NCI-H1417 (cell line): Measurements from ENCODE around the gene TUBGCP6.

Source experiments
- DNase-seq, 3 experiments: peaks; one replicate each; lab custom pipeline; 2025; lab: John Stamatoyannopoulos, UW

TUBGCP6 gene

GRCh38 chr22:50250555-50251476 lies 6.0 kb upstream of the TUBGCP6 start, which contains the start of gene HDAC10:
TSS of gene HDAC10 (minus strand) at chr22:50251265. CDS start at chr22:50251032, 233 bp downstream.
- DNase-seq = peak; percentile 2 to 69 (median 68)

- DNase-seq = no peak
These were observed 5.4 kb upstream of the TUBGCP6 start for GRCh38 chr22:50250249-50250554.

DNA sequence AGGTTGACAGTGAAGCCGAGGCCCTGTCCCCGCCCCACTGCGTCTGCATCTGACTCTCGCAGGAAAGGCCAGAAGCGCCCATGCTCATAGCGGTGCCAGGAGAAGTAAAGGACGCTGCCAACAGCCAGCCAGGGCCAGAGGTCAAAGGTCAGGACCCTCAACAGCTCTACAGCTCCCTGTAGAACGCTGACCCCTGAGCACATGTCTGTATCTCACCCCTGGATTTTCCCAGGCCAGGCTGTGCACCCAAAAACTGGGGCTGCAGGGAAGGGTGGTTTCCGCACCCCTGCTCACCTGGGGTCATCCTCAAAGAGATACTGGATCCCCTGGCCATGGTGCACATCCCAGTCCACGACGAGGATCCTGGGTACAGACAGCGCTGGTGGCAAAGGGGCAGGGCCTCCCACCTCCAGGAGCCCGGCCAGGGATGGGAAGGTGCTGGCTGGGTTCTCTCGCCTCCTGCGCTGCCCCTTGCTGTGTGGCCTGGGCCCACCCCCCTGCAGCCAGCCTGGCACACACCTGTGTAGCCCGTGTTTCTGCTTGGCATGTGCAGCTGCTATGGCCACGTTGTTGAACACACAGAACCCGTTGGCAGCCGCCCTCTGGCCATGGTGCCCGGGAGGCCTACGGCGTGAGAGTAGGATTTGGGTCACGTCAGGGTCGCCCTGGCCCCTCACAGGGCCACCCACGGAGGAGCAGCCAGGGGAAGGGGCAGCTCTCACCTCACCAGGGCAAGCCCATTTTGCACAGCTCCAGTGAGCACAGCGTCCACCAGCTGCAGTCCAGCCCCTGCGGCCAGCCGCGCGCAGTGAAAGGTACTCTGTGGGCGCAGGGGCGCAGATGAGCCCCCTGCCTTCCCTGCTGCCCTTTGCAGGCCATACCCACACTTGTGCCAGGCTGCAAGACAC lies 4.8 kb upstream of the TUBGCP6 start:
- DNase-seq = no peak

- no peak for DNase-seq
These were observed 3.6 kb upstream of the TUBGCP6 start for GRCh38 chr22:50248196-50249081.

- DNase-seq = peak in 2 of 3 experiments; percentile 66 to 88
These were observed 2.9 kb upstream of the TUBGCP6 start for GRCh38 chr22:50247748-50248147.

GRCh38 chr22:50246242-50247175 lies 1.7 kb upstream of the TUBGCP6 start:
- no peak for DNase-seq

- DNase-seq = no peak
These were observed 620 bp upstream of the TUBGCP6 start for GRCh38 chr22:50245214-50246072.

GRCh38 chr22:50243685-50244419 lies 971 bp downstream of the TUBGCP6 start:
- peak in 1 of 3 experiments; percentile 5 for DNase-seq

DNA sequence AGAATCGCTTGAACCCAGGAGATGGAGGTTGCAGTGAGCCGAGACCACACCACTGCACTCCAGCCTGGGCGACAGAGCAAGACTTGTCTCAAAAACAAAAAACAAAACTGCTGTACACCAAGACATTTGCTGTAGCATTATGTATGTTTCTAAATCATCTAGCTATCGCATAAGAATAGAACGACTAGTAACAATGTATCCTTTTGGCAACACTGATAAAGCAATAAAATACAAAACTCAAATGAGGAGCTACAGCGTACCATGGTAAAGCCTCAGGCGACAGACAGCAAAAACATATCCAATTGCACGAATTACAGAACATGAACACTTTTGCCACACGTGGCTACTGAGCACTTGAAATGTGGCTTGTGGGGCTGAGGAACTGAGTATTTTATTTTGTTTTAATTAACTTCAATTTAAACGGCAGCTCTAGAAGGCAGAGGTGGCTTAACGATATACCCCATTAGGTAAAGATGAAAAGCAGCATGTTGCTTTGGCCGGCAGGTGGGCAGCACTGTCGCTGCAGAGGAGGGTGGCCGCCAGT lies 2.3 kb downstream of the TUBGCP6 start:
- DNase-seq = no peak

- no peak for DNase-seq
These were observed 6.1 kb downstream of the TUBGCP6 start for GRCh38 chr22:50238755-50239154.

DNA sequence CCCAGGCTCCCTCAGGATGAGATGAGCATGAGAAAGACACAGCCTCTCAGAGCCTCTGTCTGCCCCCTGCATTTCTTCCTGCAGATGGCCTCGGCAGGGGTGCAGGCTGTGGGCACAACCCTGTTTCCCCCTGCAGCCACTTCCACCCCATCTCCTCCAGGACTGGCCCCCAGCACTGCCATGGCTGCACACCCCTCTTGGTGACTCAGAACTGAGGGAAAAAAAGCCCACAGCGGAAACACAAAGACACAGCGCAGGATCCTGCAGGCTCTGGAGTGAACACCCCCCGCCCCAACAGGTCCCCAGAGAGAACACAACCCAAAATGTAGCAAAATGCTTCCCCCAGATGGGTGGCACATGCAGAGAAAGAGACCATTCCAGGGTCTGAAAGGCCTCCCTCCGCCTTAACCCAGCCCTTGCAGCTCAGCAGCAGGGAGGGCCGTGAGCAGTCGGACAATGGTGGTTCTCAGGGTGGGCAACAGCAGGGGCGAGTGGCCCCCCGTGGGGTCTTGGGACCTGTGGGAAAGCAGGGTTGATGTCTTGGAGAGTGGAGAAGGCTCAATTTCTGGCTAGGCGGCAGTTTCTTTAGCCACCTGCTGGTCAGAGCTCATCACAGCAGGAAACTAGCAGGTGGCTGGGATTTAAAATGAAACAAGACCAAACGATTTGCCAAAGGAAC lies 8.0 kb downstream of the TUBGCP6 start:
- peak in 1 of 3 experiments; percentile 41 for DNase-seq

DNA sequence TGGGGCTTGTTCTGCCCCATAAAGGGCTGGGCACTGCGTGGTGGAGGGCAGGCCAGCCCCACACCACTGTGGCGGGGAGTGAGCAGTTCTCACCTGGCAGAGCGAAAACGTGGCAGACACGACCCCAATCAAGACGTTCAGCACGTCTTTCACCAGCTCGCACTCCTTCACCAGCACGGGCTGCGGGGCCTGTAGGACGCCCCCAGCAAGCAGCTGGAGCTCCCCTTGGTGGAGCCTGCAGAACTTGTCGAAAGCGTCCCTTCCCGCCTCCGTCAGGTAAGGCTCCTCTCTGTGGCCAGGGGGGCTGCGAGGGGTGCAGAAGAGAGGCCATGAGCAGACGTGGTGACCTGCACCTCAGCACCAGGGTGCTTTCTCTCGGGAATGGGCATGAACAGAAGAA lies 11.6 kb downstream of the TUBGCP6 start:
- DNase-seq = no peak

GRCh38 chr22:50232481-50233151 lies 12.2 kb downstream of the TUBGCP6 start:
- no peak for DNase-seq

DNA sequence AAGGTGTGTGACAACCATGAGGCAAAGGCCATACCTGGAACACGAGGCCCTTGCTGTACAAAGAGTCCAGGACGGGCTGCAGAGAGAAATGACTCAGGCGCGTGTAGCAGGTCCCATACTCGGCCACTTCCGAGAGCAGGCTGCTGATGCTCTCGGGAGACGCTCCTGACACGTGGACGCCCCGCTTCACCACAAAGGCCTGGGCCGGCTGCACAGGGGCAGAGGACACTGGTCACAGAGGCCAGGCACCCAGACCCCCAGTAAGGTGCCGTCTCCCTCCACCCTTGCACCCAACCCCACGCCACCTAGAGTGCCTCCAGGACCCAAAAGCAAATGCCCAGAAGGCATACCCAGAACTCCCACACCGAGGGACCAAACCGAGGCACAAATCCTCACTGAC lies 15.5 kb downstream of the TUBGCP6 start:
- no peak for DNase-seq

- no peak for DNase-seq
These were observed 16.5 kb downstream of the TUBGCP6 start for GRCh38 chr22:50228366-50228765.

DNA sequence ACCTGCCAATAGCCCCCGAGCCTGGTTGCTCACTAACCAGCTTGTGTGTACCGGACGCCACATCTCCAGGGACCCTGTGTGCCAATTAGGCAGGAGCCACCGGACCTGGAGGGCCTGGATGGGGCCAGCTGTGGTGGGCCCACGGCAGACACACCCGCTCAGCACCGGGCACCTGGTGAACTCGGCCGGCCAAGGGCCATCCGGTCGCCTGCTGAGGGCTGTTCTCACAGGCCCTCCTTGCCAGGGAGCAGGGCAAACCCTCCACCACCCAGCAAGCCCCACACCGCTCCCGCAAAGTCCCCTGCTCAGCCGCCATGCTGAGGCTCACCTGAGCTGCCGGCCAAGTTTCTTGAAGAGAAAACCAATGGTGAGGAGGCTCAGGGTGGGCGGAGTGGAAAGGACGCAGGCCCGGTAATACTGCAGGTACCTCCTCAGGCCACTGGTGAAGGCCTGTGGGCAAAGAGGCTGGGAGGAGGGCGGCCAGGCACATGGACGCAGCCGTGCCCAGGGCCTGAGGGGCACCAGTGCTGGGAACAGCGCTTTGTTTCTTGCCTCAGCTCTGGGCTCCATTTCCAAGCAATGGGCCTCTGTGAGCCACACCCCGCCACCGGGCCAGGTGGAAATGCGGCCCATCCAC lies 17.1 kb downstream of the TUBGCP6 start:
- no peak for DNase-seq

- no peak for DNase-seq
These were observed 18.0 kb downstream of the TUBGCP6 start for GRCh38 chr22:50226875-50227165.
